Measurements from ENCODE around the gene EDIL3.

DNA sequence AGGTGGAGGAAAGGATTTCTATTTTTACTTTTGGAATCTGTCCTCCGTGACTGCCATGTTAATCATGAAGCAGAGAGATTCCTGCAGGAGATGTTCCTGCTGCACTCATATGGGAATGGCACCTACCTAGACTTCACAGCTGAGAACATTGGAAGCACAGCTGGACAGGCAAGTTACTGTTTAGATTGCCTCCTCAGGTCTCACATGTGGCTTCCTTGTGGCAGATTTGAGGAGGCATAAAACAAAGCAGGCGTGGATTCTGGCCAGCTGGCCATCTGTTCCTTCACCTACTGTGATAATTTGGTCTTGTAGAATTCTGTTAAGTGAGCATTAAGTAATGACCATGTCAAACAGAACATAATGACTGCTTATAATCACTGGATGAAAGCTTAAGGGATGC, 193.4 kb downstream of the EDIL3 start:
- TF ChIP-seq, protein P1, sequence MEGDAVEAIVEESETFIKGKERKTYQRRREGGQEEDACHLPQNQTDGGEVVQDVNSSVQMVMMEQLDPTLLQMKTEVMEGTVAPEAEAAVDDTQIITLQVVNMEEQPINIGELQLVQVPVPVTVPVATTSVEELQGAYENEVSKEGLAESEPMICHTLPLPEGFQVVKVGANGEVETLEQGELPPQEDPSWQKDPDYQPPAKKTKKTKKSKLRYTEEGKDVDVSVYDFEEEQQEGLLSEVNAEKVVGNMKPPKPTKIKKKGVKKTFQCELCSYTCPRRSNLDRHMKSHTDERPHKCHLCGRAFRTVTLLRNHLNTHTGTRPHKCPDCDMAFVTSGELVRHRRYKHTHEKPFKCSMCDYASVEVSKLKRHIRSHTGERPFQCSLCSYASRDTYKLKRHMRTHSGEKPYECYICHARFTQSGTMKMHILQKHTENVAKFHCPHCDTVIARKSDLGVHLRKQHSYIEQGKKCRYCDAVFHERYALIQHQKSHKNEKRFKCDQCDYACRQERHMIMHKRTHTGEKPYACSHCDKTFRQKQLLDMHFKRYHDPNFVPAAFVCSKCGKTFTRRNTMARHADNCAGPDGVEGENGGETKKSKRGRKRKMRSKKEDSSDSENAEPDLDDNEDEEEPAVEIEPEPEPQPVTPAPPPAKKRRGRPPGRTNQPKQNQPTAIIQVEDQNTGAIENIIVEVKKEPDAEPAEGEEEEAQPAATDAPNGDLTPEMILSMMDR (conservative IDR thresholded peaks at IDR 0.05 in 1 of 2, IDR thresholded peaks at IDR 0.05 in 1 of 2; ENCODE audit: low read depth in 1 of 2, low read length in 2 of 2): no peak
- no peak for TF ChIP-seq EZH2 (IDR thresholded peaks at IDR 0.05; ENCODE audit: low read length, missing control alignments)

All from fibroblast of lung (primary cell).